Measurements from ENCODE around the gene G3BP1.
"Not testable (repeated sequence)": the region's sequence is repeated elsewhere in the genome, so short reads cannot be mapped to it uniquely, and the experiment has no call there.

Gene G3BP1

GRCh38 chr5:151775025-151775606 lies 3.4 kb downstream of the G3BP1 start:
- H3K27me3 ChIP-seq: no peaks in the 10 kb centered on the region
- DNase-seq: no peak
- peak overlapping the region; percentile 5 to 84 for H3K27ac ChIP-seq
- H3K4me3 ChIP-seq: no peak overlapping the region
- intact Hi-C loops (cut with DNase I; ENCODE audit: low total_unique reads): no loop called here
- no peak for TF ChIP-seq CTCF (IDR thresholded peaks at IDR 0.05)
- peaks cover 0 to 4% (median 0%) of the 10 kb centered on the region in 3 donors for H3K36me3 ChIP-seq
- H3K4me1 ChIP-seq: peaks cover 6 to 73% (median 41%) of the 10 kb centered on the region in 4 donors
- H3K9me3 ChIP-seq: no peaks in the 10 kb centered on the region

GRCh38 chr5:151779531-151780125 lies 7.9 kb downstream of the G3BP1 start:
- no peak overlapping the region for H3K27ac ChIP-seq
- no peaks in the 10 kb centered on the region for H3K9me3 ChIP-seq
- no peaks in the 10 kb centered on the region for H3K27me3 ChIP-seq
- no peak for TF ChIP-seq CTCF (IDR thresholded peaks at IDR 0.05)
- peaks cover 0 to 96% (median 53%) of the 10 kb centered on the region in 4 donors for H3K4me1 ChIP-seq
- DNase-seq: no peak
- H3K4me3 ChIP-seq: no peak overlapping the region
- intact Hi-C loops (cut with DNase I; ENCODE audit: low total_unique reads): no loop called here
- peaks cover 0 to 4% (median 0%) of the 10 kb centered on the region in 3 donors for H3K36me3 ChIP-seq

- no peaks in the 10 kb centered on the region for H3K9me3 ChIP-seq
- intact Hi-C loops (cut with DNase I; ENCODE audit: low total_unique reads): no loop called here
- no peak overlapping the region for H3K4me3 ChIP-seq
- peaks cover 0 to 4% (median 0%) of the 10 kb centered on the region in 3 donors for H3K36me3 ChIP-seq
- DNase-seq: no peak
- H3K27me3 ChIP-seq: no peaks in the 10 kb centered on the region
- TF ChIP-seq CTCF (IDR thresholded peaks at IDR 0.05): no peak
- peaks cover 0 to 95% (median 46%) of the 10 kb centered on the region in 4 donors for H3K4me1 ChIP-seq
- no peak overlapping the region for H3K27ac ChIP-seq
Observed at GRCh38 chr5:151780348-151780747, 8.6 kb downstream of the G3BP1 start.

- Histone ChIP-seq H3K9me3 (no peaks in the 10 kb centered on the region), H3K27me3 (no peaks in the 10 kb centered on the region), H3K4me1 (peaks cover 0 to 93% (median 42%) of the 10 kb centered on the region in 4 donors), H3K27ac (no peak overlapping the region), H3K36me3 (peaks cover 0 to 4% (median 0%) of the 10 kb centered on the region in 3 donors), H3K4me3 (no peak overlapping the region)
- intact Hi-C loops (cut with DNase I; ENCODE audit: low total_unique reads): no loop called here
- no peak for TF ChIP-seq CTCF (IDR thresholded peaks at IDR 0.05)
- DNase-seq: no peak
Observed at GRCh38 chr5:151781201-151781600, 9.4 kb downstream of the G3BP1 start.

GRCh38 chr5:151783664-151784063 lies 11.9 kb downstream of the G3BP1 start:
- H3K27ac ChIP-seq; H3K27me3 ChIP-seq; H3K4me3 ChIP-seq; H3K9me3 ChIP-seq; DNase-seq; intact Hi-C loops (cut with DNase I; ENCODE audit: low total_unique reads): not testable (repeated sequence)
- peaks cover 0 to 69% (median 26%) of the 10 kb centered on the region in 4 donors for H3K4me1 ChIP-seq
- peaks cover 5 to 17% (median 7%) of the 10 kb centered on the region in 3 donors for H3K36me3 ChIP-seq

- Histone ChIP-seq H3K4me3 (no peak overlapping the region), H3K36me3 (peaks cover 6 to 22% (median 11%) of the 10 kb centered on the region in 3 donors), H3K9me3 (no peaks in the 10 kb centered on the region), H3K4me1 (peaks cover 0 to 65% (median 26%) of the 10 kb centered on the region in 4 donors), H3K27ac (no peak overlapping the region), H3K27me3 (no peaks in the 10 kb centered on the region)
- intact Hi-C loops (cut with DNase I; ENCODE audit: low total_unique reads): no loop called here
- no peak for TF ChIP-seq CTCF (IDR thresholded peaks at IDR 0.05)
- DNase-seq: no peak
Observed at GRCh38 chr5:151784141-151784540, 12.4 kb downstream of the G3BP1 start.

Data from tibial artery (tissue), 4 donors.